Right lobe of liver (tissue), 6 donors: ENCODE measurements around the gene CTAG2. TPM values are rescaled to one million over a fixed set of nuclear protein-coding genes. Genes with fewer than 3 reads are reported as not detected.

Source experiments
- ATAC-seq, 4 donors: fragments of 200-7000 bp; cut with Tn5 transposase; one replicate each; pipeline ENCODE4 v1.9.1; 2020; ENCODE audit warnings: mild to moderate bottlenecking in 4 of 4, moderate library complexity in 4 of 4
- DNase-seq, 3 donors: peaks; one replicate each; pipeline ENCODE4 v3.0.0-alpha.2; 2020
- H3K27ac ChIP-seq, 3 donors: fragments of 200-600 bp; one replicate each; pipeline ENCODE4 v1.8.0; 2022
- H3K27me3 ChIP-seq, 2 donors: fragments of 200-600 bp; one replicate each; pipeline ENCODE4 v1.8.0; 2022
- H3K36me3 ChIP-seq, 4 donors: fragments of 200-600 bp; sonication (generic) in 1 of 4; one replicate each; pipeline versions ENCODE4 v1.5.1 to v1.8.0; 2017 to 2022; ENCODE audit warnings: control low read depth in 1 of 4
- H3K4me1 ChIP-seq, 4 donors: fragments of 200-600 bp; sonication (generic) in 1 of 4; one replicate each; pipeline versions ENCODE4 v1.5.1 to v1.8.0; 2017 to 2022; ENCODE audit warnings: control low read depth in 1 of 4
- H3K4me3 ChIP-seq, 3 donors: fragments of 200-600 bp; one replicate each; pipeline ENCODE4 v1.8.0; 2022
- H3K9me3 ChIP-seq, 4 donors: fragments of 200-600 bp; sonication (generic) in 1 of 4; one replicate each; pipeline versions ENCODE4 v1.5.1 to v1.8.0; 2017 to 2022; ENCODE audit warnings: control low read depth in 1 of 4
- CTCF ChIP-seq, 4 donors: fragments of 200-600 bp in 3 of 4; fragments of 450-650 bp in 1 of 4; IDR thresholded peaks; one replicate each; pipeline versions ENCODE4 v1.5.1 to v1.8.0; 2016 to 2022; ENCODE audit warnings: antibody characterized with exemption in 4 of 4, mild to moderate bottlenecking in 2 of 4
- POLR2A ChIP-seq: fragments of 450-650 bp; IDR thresholded peaks from one replicate; pipeline ENCODE4 v1.6.1; 2017; ENCODE audit warnings: antibody characterized with exemption, mild to moderate bottlenecking
- WGBS: methylation state at CpG from one replicate; pipeline ENCODE4 v1.1.6; 2018; ENCODE audit warnings: low coverage, low lambda C conversion rate; ENCODE audit not compliant: insufficient coverage; ENCODE audit errors: missing lambda C conversion rate; 5-methylcytosine and 5-hydroxymethylcytosine counted together
- intact Hi-C, 2 donors: fragments of 100-400 bp; cut with DNase I; formaldehyde crosslinking; loops; one replicate each; pipeline versions ENCODE4 v1.11.2 to v1.14.1; 2022
- total RNA-seq, 6 experiments: library from RNA; depleted of rRNA in 2 of 6; stranded (reverse); fragments of >200 nt in 2 of 6; fragmentation: NEBNext Ultra II Directional in 3 of 6; extraction: Animal tissue kit (Norgen Biotek cat#: 25700) in 3 of 6; gene quantifications; one replicate each; pipeline versions ENCODE4 v1.1.0 to v1.2.4, GENCODE V29; 2016 to 2023
- donor health status: DM: no; HTN: yes; CAD: no.
- donor health status: DM: no; HTN: no; CAD: no.
- donor health status: DM: no; HTN: no; CAD: no.
- donor health status: DM: no; HTN: yes; CAD: no.
- donor health status: DM: no; HTN: yes; CAD: no.

The CTAG2 gene
- total RNA-seq, 6 experiments from 2014 or later, result not detected

GRCh38 chrX:154655346-154655745 is 2.0 kb upstream of the CTAG2 start:
- ATAC-seq, result no peak
- Histone ChIP-seq H3K27me3 (no peaks in the 10 kb centered on the region), H3K27ac (no peak overlapping the region), H3K4me3 (no peak overlapping the region), H3K4me1 (no peaks in the 10 kb centered on the region), H3K9me3 (no peaks in the 10 kb centered on the region), H3K36me3 (no peaks in the 10 kb centered on the region)
- no peak for DNase-seq
- TF ChIP-seq POLR2A (no peak), CTCF (IDR thresholded peaks at IDR 0.05) (no peak)
- intact Hi-C loops, result no loop called here
- 47% methylated on average over 4 of the region's 6 CpGs for WGBS

- TF ChIP-seq CTCF (IDR thresholded peaks at IDR 0.05), result no peak
- TF ChIP-seq POLR2A, result no peak
- intact Hi-C loops, result no loop called here
- WGBS, result 81% methylated on average over 10 of the region's 15 CpGs
- Histone ChIP-seq H3K4me1 (no peaks in the 10 kb centered on the region), H3K36me3 (no peaks in the 10 kb centered on the region), H3K27ac (no peak overlapping the region), H3K27me3 (no peaks in the 10 kb centered on the region), H3K9me3 (no peaks in the 10 kb centered on the region), H3K4me3 (no peak overlapping the region)
- DNase-seq (no peak), ATAC-seq (no peak)
Observed at GRCh38 chrX:154654925-154655324, 1.5 kb upstream of the CTAG2 start.

- Histone ChIP-seq H3K27me3 (no peaks in the 10 kb centered on the region), H3K36me3 (no peaks in the 10 kb centered on the region), H3K9me3 (no peaks in the 10 kb centered on the region), H3K27ac (no peak overlapping the region), H3K4me1 (no peaks in the 10 kb centered on the region), H3K4me3 (no peak overlapping the region)
- ATAC-seq (no peak), DNase-seq (no peak)
- WGBS, result 57% methylated on average over 1 of the region's 10 CpGs
- TF ChIP-seq POLR2A, result no peak
- no peak for TF ChIP-seq CTCF (IDR thresholded peaks at IDR 0.05)
- intact Hi-C loops, result no loop called here
Observed at GRCh38 chrX:154654372-154654771, 993 bp upstream of the CTAG2 start.

GRCh38 chrX:154653048-154653401 is 354 bp downstream of the CTAG2 start:
- intact Hi-C loops, result no loop called here
- TF ChIP-seq CTCF (IDR thresholded peaks at IDR 0.05), result no peak
- TF ChIP-seq POLR2A, result no peak

More at GRCh38 chrX:154653048-154653401, 354 bp downstream of the CTAG2 start:
- ATAC-seq (no peak), DNase-seq (no peak)
- H3K36me3 ChIP-seq, result no peaks in the 10 kb centered on the region
- H3K9me3 ChIP-seq, result no peaks in the 10 kb centered on the region
- H3K4me3 ChIP-seq, result no peak overlapping the region
- H3K4me1 ChIP-seq, result no peaks in the 10 kb centered on the region
- 76% methylated on average over 8 of the region's 23 CpGs for WGBS
- H3K27me3 ChIP-seq, result no peaks in the 10 kb centered on the region
- H3K27ac ChIP-seq, result no peak overlapping the region
